Neural progenitor cell (in vitro differentiated cells): ENCODE measurements around the gene TMEM41A.

Experiments used
- EZH2 ChIP-seq: fragments of 200-600 bp; sonication (generic); IDR thresholded peaks from 2 replicates; pipeline ENCODE4 v1.6.1; 2017; ENCODE audit warnings: antibody characterized with exemption, mild to moderate bottlenecking, moderate library complexity
- EZH2phosphoT487 ChIP-seq: fragments of 200-600 bp; sonication (generic); IDR thresholded peaks from 2 replicates; pipeline ENCODE4 v1.6.1; 2017; ENCODE audit warnings: antibody characterized with exemption
- TF ChIP-seq, protein P1 (sequence below): fragments of 200-600 bp; sonication (generic); IDR thresholded peaks from 2 replicates; pipeline ENCODE4 v1.5.1; 2017; ENCODE audit warnings: antibody characterized with exemption, mild to moderate bottlenecking

DNA sequence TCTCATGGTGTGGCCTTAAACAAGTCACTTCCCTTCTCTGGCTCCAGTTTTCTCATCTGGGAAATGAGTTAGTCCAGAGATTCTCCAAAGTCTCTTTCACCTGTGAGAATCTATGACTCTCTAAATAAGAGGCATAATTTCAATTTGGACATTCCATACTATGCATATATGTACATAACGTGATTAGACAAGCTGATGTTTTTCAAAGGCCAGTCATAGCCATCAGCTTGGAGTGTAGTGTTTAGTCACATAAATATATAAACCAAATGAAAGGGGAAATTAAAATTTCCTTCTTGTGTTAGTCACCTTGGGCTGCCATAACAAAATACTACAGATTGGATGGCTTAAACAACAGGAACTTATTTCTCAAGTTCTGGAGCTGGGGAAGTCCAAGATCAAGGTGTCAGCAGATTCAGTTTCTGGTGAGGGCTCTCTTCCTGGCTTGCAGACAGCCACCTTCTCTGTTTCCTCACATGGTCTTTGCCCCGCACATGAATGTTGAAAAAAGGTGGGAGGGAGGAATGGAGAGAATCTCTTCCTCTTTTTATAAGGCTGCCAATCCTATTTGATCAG lies 19.4 kb downstream of the TMEM41A start:
- TF ChIP-seq, protein P1, sequence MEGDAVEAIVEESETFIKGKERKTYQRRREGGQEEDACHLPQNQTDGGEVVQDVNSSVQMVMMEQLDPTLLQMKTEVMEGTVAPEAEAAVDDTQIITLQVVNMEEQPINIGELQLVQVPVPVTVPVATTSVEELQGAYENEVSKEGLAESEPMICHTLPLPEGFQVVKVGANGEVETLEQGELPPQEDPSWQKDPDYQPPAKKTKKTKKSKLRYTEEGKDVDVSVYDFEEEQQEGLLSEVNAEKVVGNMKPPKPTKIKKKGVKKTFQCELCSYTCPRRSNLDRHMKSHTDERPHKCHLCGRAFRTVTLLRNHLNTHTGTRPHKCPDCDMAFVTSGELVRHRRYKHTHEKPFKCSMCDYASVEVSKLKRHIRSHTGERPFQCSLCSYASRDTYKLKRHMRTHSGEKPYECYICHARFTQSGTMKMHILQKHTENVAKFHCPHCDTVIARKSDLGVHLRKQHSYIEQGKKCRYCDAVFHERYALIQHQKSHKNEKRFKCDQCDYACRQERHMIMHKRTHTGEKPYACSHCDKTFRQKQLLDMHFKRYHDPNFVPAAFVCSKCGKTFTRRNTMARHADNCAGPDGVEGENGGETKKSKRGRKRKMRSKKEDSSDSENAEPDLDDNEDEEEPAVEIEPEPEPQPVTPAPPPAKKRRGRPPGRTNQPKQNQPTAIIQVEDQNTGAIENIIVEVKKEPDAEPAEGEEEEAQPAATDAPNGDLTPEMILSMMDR: no peak
- no peak for TF ChIP-seq EZH2
- no peak for TF ChIP-seq EZH2phosphoT487
